SK-N-DZ (cell line): ENCODE data around the gene IGHMBP2.

ENCODE experiments used
- DNase-seq: peaks from one replicate; pipeline ENCODE4 v3.0.0-alpha.2; 2015; ENCODE audit warnings: low spot score

Gene IGHMBP2

GRCh38 chr11:68927280-68928135 is 23.8 kb downstream of the IGHMBP2 start:
- DNase-seq: no peak

GRCh38 chr11:68928136-68928880 is 24.6 kb downstream of the IGHMBP2 start:
- DNase-seq: no peak

GRCh38 chr11:68929135-68929534 is 25.4 kb downstream of the IGHMBP2 start:
- DNase-seq: no peak

DNA sequence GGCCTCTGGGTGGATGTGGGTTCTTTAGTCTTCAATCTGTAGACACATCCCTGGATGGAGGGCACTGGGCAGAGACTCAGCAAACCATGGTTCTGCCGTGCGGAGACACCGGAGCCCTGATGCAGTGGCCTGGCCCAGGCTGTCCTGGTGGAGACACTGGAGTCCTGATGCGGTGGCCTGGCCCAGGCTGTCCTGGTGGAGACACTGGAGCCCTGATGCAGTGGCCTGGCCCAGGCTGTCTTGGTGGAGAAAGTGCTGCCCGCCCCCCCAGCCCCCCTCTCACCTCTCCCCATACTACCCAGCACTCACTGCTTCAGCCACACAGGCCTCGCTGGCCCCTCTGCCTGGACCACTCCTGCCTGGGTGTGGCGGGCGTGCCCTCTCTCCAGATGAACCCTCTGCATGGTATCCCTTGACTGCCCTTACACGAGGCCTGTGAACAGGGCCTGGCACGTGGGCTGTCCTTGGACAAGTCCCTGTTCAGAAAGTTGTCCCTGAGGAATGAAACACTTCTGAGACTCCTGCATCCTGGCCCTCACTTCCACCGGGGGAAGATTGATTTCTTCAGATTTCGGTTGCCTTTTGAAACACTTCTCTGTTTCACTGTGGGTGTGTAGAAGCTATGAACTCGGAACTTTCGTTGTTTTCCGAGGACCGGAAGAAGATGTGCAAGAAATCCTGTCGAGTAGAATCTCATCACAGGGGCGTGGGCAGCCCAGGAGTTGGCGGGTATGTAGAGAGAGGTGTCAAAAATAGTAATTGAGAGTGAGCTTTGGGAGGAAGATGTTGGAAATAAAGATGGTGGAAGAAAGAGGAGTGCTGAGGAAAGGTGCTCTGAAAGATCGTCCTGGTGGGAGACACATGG is 26.2 kb downstream of the IGHMBP2 start:
- no peak for DNase-seq

DNA sequence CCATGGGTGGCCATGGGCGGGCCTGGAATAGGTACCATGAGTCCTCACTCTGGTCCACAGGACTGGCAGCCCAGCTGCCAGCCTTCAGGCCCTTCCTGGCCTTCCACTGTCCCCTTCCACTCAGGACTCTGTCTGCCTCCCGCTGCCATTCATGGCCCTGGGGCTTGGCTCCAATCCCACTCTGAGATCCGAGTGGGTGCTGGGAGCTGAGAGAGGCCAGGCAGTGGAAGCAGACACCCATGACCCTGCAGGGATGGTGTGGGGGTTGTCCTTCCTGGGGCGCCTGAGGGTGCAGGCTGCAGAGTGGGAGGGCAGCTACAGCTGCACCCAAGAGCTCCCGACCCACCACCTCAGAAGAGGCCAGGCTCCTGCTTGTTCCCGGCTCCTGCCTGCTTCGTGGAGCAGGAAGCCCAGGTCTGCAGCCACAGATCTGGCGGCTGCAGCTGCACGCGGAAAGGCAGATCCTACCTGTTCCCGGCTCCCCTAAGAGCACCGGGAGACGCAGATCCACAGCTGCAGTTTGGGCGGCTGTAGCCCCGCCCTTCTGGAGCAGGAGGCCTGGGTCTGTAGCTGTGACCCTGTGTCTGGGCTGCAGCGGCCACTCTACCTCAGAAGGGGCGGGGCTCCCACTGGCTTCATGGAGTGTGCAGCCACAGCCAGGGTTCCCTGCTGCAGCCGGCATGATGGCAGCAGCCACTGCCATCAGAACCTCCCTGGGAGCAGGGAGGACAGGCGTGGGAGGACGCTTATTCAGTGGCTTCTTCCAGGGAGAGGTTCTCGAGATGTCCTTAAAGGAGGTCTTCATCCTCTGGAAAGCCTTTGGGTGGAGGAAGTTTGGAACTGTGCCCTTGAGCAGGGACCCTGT is 27.5 kb downstream of the IGHMBP2 start:
- DNase-seq: no peak

GRCh38 chr11:68931911-68932310 is 28.2 kb downstream of the IGHMBP2 start:
- no peak for DNase-seq

DNA sequence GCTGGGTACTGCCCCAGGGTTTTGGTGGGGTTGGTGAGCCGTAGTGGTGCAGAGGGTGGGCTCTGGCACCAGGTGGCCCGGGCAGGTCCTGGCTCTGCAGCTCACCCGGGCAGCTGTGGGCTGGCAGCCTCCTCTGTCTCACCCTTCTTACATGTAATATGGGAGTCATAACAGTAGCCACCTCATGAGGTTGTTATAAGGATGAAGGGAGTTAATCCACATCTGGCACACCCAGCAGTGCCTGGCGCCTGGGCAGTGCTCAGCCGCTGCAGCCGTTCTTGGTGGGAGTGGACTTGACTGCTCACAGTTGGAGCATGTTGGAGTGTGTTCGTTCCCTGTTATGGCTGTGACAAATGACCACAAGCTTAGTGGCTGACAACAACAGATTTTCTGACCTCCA is 28.7 kb downstream of the IGHMBP2 start:
- no peak for DNase-seq

- DNase-seq: no peak
Observed at GRCh38 chr11:68932933-68933577, 29.4 kb downstream of the IGHMBP2 start.

GRCh38 chr11:68933605-68934320 is 30.1 kb downstream of the IGHMBP2 start:
- no peak for DNase-seq

DNA sequence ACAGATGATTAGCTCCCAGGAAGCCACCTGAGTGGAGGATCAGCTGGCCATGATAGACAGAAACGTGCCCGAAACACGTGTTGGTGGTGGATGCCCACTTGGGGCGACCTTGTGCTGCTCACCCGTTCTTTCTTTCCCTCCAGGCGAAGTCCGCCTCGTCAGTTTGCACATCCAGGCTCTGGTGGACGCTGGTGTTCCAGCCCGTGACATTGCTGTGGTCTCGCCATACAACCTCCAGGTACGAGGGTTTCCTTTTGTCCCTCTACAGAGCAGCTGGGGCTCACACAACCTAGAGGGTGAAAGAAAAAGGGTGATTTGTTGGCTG is 30.6 kb downstream of the IGHMBP2 start:
- DNase-seq: no peak

GRCh38 chr11:68934666-68935065 is 31.0 kb downstream of the IGHMBP2 start:
- no peak for DNase-seq

DNA sequence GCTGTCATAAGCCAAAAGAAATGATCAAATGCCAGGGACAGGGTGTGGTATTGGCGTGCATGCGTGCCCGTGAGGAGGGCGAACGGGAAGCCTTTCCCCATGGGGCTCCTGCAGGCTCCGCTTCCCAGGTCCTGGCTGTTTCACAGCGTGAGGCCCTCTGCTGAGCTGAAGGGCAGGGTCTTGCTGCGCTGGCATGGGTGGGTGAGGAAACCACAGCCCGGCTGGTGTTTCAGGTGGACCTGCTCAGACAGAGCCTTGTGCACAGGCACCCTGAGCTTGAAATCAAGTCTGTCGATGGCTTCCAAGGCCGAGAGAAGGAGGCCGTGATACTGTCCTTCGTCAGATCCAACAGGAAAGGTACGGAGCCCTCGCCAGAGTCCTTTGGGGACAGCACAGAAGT is 31.4 kb downstream of the IGHMBP2 start:
- no peak for DNase-seq

- DNase-seq: no peak
Observed at GRCh38 chr11:68935516-68936357, 32.0 kb downstream of the IGHMBP2 start.

DNA sequence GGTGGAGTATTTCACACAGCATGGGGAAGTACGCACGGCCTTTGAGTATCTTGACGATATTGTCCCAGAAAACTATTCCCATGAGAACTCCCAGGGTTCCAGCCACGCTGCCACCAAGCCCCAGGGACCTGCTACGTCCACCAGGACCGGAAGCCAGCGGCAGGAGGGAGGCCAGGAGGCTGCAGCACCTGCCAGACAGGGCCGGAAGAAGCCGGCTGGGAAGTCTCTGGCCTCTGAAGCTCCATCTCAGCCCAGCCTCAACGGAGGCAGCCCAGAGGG is 32.6 kb downstream of the IGHMBP2 start:
- DNase-seq: no peak

DNA sequence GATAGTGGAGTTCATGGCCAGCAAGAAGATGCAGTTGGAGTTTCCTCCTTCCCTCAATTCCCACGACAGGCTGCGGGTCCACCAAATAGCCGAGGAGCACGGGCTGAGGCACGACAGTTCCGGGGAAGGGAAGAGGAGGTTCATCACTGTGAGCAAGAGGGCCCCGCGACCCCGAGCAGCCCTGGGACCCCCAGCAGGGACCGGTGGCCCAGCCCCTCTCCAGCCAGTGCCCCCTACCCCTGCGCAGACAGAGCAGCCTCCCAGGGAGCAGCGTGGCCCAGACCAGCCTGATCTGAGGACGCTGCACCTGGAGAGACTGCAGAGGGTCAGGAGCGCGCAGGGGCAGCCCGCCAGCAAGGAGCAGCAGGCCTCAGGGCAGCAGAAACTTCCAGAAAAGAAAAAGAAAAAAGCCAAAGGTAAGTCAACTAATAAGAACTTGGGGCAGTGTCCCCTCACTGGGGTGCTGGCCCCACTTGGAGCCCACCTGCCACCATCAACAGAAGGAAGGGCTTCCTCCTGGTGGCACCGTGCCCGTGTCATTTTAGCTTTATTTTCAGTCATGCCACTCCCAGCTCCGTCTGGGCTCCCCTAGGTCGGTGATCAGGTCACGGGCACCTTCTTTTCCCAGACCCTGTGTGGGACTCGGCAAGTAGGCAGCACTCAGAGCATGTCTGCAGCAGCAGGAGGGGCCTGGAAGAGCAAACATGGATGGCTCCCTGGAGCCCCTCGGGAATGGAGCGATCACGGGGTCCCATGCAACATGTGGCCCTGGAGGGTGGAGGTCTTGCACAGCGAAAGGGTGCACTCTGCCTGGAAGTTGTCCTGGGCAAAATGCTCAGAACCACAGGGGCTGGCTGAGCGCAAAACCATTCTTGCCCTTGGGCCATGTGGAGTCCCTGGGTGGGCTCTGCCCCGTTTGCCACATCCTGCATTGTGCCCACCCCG is 33.3 kb downstream of the IGHMBP2 start:
- DNase-seq: no peak

- DNase-seq: no peak
Observed at GRCh38 chr11:68938088-68938487, 34.4 kb downstream of the IGHMBP2 start.

GRCh38 chr11:68938816-68939582 is 35.3 kb downstream of the IGHMBP2 start:
- no peak for DNase-seq
